B cell (primary cell): ENCODE results near the gene COPS8. TPM values are rescaled to one million over a fixed set of nuclear protein-coding genes. Genes with fewer than 3 reads are reported as not detected.

Source experiments
- ATAC-seq: fragments of 200-7000 bp; cut with Tn5 transposase; one replicate; pipeline ENCODE4 v1.10.0; 2021; ENCODE audit warnings: low read depth, mild to moderate bottlenecking, moderate number of reproducible peaks, moderate library complexity
- CTCF ChIA-PET: fragments of 350-600 bp; sonication (Branson Sonifier 250); formaldehyde crosslinking; loops from one replicate; lab custom pipeline; 2021; ENCODE audit warnings: antibody characterized with exemption, inconsistent platforms; lab: Charles Lee
- POLR2A ChIA-PET: fragments of 350-600 bp; sonication (Branson Sonifier 250); formaldehyde crosslinking; loops from one replicate; lab custom pipeline; 2021; ENCODE audit warnings: antibody characterized with exemption; lab: Charles Lee
- DNase-seq: peaks from one replicate; pipeline ENCODE4 v3.0.0; 2013
- H2AFZ ChIP-seq: 2 replicates; pipeline ENCODE4 v1.6.1; 2012; ENCODE audit warnings: mild to moderate bottlenecking, low read depth, low read length; ENCODE audit not compliant: insufficient read depth, poor library complexity, severe bottlenecking
- H3K27ac ChIP-seq, 2 donors: 1 replicate in 1 of 2; 2 replicates in 1 of 2; pipeline ENCODE4 v1.5.1; 2012 to 2013; ENCODE audit warnings: low read length in 2 of 2, mild to moderate bottlenecking in 2 of 2, moderate library complexity in 1 of 2
- H3K27me3 ChIP-seq, 4 experiments: fragments of 200-600 bp in 1 of 4; sonication (generic) in 1 of 4; replicated peaks in 1 of 4; 1 replicate in 2 of 4; 2 replicates in 2 of 4; pipeline versions ENCODE4 v1.6.1 to v1.7.0; 2013 to 2016; ENCODE audit warnings: low read length in 3 of 4, mild to moderate bottlenecking in 2 of 4, mixed read lengths in 1 of 4, moderate library complexity in 1 of 4; ENCODE audit not compliant: insufficient read depth in 4 of 4, control insufficient read depth in 3 of 4; ENCODE audit errors: control extremely low read depth in 1 of 4
- H3K36me3 ChIP-seq, 2 experiments: replicated peaks in 1 of 2; 1 replicate in 1 of 2; 2 replicates in 1 of 2; pipeline versions ENCODE4 v1.6.1 to v1.7.1; 2013; ENCODE audit warnings: low read length in 1 of 2; ENCODE audit not compliant: insufficient read depth in 2 of 2, control insufficient read depth in 1 of 2; ENCODE audit errors: control extremely low read depth in 1 of 2, extremely low read depth in 1 of 2
- H3K4me1 ChIP-seq, 2 donors: fragments of 200-600 bp in 1 of 2; sonication (generic) in 1 of 2; 1 replicate in 1 of 2; 2 replicates in 1 of 2; pipeline versions ENCODE4 v1.5.1 to v1.6.1; 2013 to 2017; ENCODE audit warnings: low read length in 2 of 2; ENCODE audit not compliant: control insufficient read depth in 2 of 2, insufficient read depth in 2 of 2
- H3K4me2 ChIP-seq: replicated peaks from 2 replicates; pipeline ENCODE3; 2012; ENCODE audit warnings: mild to moderate bottlenecking, low read depth, low read length; ENCODE audit not compliant: poor library complexity, severe bottlenecking
- H3K4me3 ChIP-seq, 5 experiments: fragments of 200-600 bp in 1 of 5; sonication (generic) in 1 of 5; 1 replicate in 3 of 5; 2 replicates in 2 of 5; pipeline versions ENCODE4 v1.5.1 to v1.7.0; 2011 to 2016; ENCODE audit warnings: low read length in 4 of 5, mild to moderate bottlenecking in 4 of 5, low read depth in 2 of 5, control low read depth in 1 of 5, moderate library complexity in 1 of 5; ENCODE audit not compliant: insufficient read depth in 1 of 5; ENCODE audit errors: control extremely low read depth in 1 of 5, extremely low read depth in 1 of 5
- H3K79me2 ChIP-seq: fragments of 200-600 bp; sonication (generic); one replicate; pipeline ENCODE4 v1.6.0; 2016; ENCODE audit warnings: low read length; ENCODE audit not compliant: control insufficient read depth, insufficient read depth
- H3K9ac ChIP-seq: fragments of 200-600 bp; sonication (generic); 2 replicates; pipeline ENCODE4 v1.6.1; 2017; ENCODE audit warnings: mild to moderate bottlenecking, low read length, moderate library complexity
- H3K9me3 ChIP-seq, 3 donors: one replicate each; pipeline versions ENCODE4 v1.6.1 to v1.7.1; 2013; ENCODE audit warnings: low read length in 2 of 3; ENCODE audit not compliant: control insufficient read depth in 2 of 3, insufficient read depth in 1 of 3; ENCODE audit errors: control extremely low read depth in 1 of 3
- H4K20me1 ChIP-seq: 2 replicates; pipeline ENCODE4 v1.6.0; 2012; ENCODE audit warnings: mild to moderate bottlenecking, low read length; ENCODE audit not compliant: insufficient read depth, control insufficient read depth, poor library complexity, severe bottlenecking
- H3K27ac Mint-ChIP-seq: one replicate; pipeline ENCODE4 v1.8.0; 2021; ENCODE audit warnings: mixed read lengths
- H3K27me3 Mint-ChIP-seq: one replicate; pipeline ENCODE4 v1.8.0; 2021; ENCODE audit warnings: mixed read lengths
- H3K4me1 Mint-ChIP-seq: one replicate; pipeline ENCODE4 v1.8.0; 2021; ENCODE audit warnings: mixed read lengths
- H3K4me3 Mint-ChIP-seq: one replicate; pipeline ENCODE4 v1.8.0; 2021; ENCODE audit warnings: mixed read lengths
- H3K9me3 Mint-ChIP-seq: one replicate; pipeline ENCODE4 v1.8.0; 2022; ENCODE audit warnings: mixed read lengths; ENCODE audit not compliant: insufficient read depth
- CTCF ChIP-seq: fragments of 200-600 bp; IDR thresholded peaks from one replicate; pipeline ENCODE4 v1.8.0; 2022; ENCODE audit warnings: antibody characterized with exemption, mild to moderate bottlenecking
- EZH2 ChIP-seq: IDR thresholded peaks from 2 replicates; pipeline ENCODE4 v1.6.1; 2012; ENCODE audit warnings: borderline replicate concordance, low read depth, mild to moderate bottlenecking, moderate library complexity, low read length; ENCODE audit not compliant: insufficient read depth, poor library complexity, severe bottlenecking
- WGBS: methylation state at CpG from one replicate; pipeline ENCODE4 v1.1.5; 2013; ENCODE audit warnings: missing lambda C conversion rate; ENCODE audit not compliant: insufficient coverage; 5-methylcytosine and 5-hydroxymethylcytosine counted together
- intact Hi-C: fragments of 100-400 bp; cut with micrococcal nuclease; formaldehyde crosslinking; loops from one replicate; pipeline ENCODE4 v1.10.0; 2022
- polyA plus RNA-seq: library from polyadenylated mRNA; depleted of rRNA; stranded (reverse); fragments of >200 nt; gene quantifications from 2 replicates; pipeline ENCODE4 v1.2.3, GENCODE V29; 2012
- total RNA-seq, 2 donors: library from RNA; stranded (reverse); fragments of 120-200 nt in 1 of 2; gene quantifications; 1 replicate in 1 of 2; 2 replicates in 1 of 2; pipeline versions ENCODE4 v1.2.3 to v1.2.4, GENCODE V29; 2013 to 2022

Gene COPS8
- total and polyA plus RNA-seq, 2 donors (not counting 1 experiment from before 2014, with no cell fraction given) = 21.7 to 34.2 TPM

GRCh38 chr2:237128026-237128703 lies 42.5 kb downstream of the COPS8 start:
- H2AFZ ChIP-seq = no peak overlapping the region
- H3K27me3 ChIP-seq = no peaks in the 10 kb centered on the region
- CTCF ChIA-PET = no interaction called here
- POLR2A ChIA-PET = no interaction called here
- no peaks in the 10 kb centered on the region for H3K36me3 ChIP-seq
- H3K27ac ChIP-seq = no peak overlapping the region
- no peaks in the 10 kb centered on the region for H3K4me1 ChIP-seq
- ATAC-seq (no peak), DNase-seq (no peak)
- no peak for TF ChIP-seq EZH2
- no peak for TF ChIP-seq CTCF
- 67% methylated on average over 5 of the region's 11 CpGs for WGBS
- H3K4me2 ChIP-seq = no peak overlapping the region
- no peaks in the 10 kb centered on the region for H3K9me3 ChIP-seq
- no peaks in the 10 kb centered on the region for H3K79me2 ChIP-seq
- H3K27me3 Mint-ChIP-seq = no peaks in the 10 kb centered on the region
- H3K4me1 Mint-ChIP-seq = no peaks in the 10 kb centered on the region
- no peak overlapping the region for H3K4me3 Mint-ChIP-seq
- H4K20me1 ChIP-seq = no peaks in the 10 kb centered on the region
- no peak overlapping the region for H3K27ac Mint-ChIP-seq
- no peak overlapping the region for H3K9ac ChIP-seq
- no peak overlapping the region for H3K4me3 ChIP-seq
- intact Hi-C loops = no loop called here
- H3K9me3 Mint-ChIP-seq = no peaks in the 10 kb centered on the region

GRCh38 chr2:237128845-237129592 lies 43.3 kb downstream of the COPS8 start:
- ATAC-seq (no peak), DNase-seq (no peak)
- Histone ChIP-seq H3K36me3 (no peaks in the 10 kb centered on the region), H3K9me3 (no peaks in the 10 kb centered on the region), H3K4me2 (no peak overlapping the region), H3K9ac (no peak overlapping the region), H3K27me3 (no peaks in the 10 kb centered on the region), H3K79me2 (no peaks in the 10 kb centered on the region), H3K4me1 (no peaks in the 10 kb centered on the region), H3K27ac (no peak overlapping the region), H4K20me1 (no peaks in the 10 kb centered on the region), H3K4me3 (no peak overlapping the region), H2AFZ (no peak overlapping the region)
- intact Hi-C loops = no loop called here
- ChIA-PET POLR2A (no interaction called here), CTCF (no interaction called here)
- no peaks in the 10 kb centered on the region for H3K9me3 Mint-ChIP-seq
- no peaks in the 10 kb centered on the region for H3K27me3 Mint-ChIP-seq
- H3K27ac Mint-ChIP-seq = no peak overlapping the region
- H3K4me1 Mint-ChIP-seq = no peaks in the 10 kb centered on the region
- WGBS = 96% methylated on average over 10 of the region's 10 CpGs
- no peak for TF ChIP-seq CTCF
- no peak for TF ChIP-seq EZH2
- H3K4me3 Mint-ChIP-seq = no peak overlapping the region
